A673 (cell line): ENCODE data around the gene ARHGAP18. TPM values are rescaled to one million over a fixed set of nuclear protein-coding genes. Genes with fewer than 3 reads are reported as not detected.

ENCODE experiments used
- BruUV-seq: library from RNA; stranded (reverse); fragments of 400-500 nt; replicated peaks from 2 replicates; lab custom pipeline; 2021; lab: Mats Ljungman, UMichigan
- CTCF ChIA-PET: fragments of 300-600 bp; sonication (Branson Sonifier 250); formaldehyde crosslinking; loops from one replicate; lab custom pipeline; 2022; ENCODE audit warnings: antibody characterized with exemption; lab: Charles Lee
- POLR2A ChIA-PET: fragments of 300-600 bp; sonication (Branson Sonifier 250); formaldehyde crosslinking; loops from one replicate; lab custom pipeline; 2022; ENCODE audit warnings: antibody characterized with exemption; ENCODE audit not compliant: low non-redundant PET; lab: Charles Lee
- DNase-seq: peaks from one replicate; pipeline ENCODE4 v3.0.0-alpha.2; 2015; ENCODE audit warnings: low spot score
- H3K27ac ChIP-seq: fragments of 200-600 bp; sonication (generic); 2 replicates; pipeline ENCODE4 v1.5.1; 2016; ENCODE audit warnings: mixed run types, low read depth, mild to moderate bottlenecking, mixed read lengths, antibody characterized with exemption, low read length; ENCODE audit not compliant: poor library complexity, severe bottlenecking
- H3K27me3 ChIP-seq: fragments of 200-600 bp; sonication (generic); replicated peaks from 2 replicates; pipeline ENCODE4 v1.6.1; 2017; ENCODE audit warnings: mixed run types, low read depth, mild to moderate bottlenecking, mixed read lengths, antibody characterized with exemption, low read length; ENCODE audit not compliant: insufficient read depth, poor library complexity
- H3K36me3 ChIP-seq: fragments of 200-600 bp; sonication (generic); 2 replicates; pipeline ENCODE4 v1.6.1; 2016; ENCODE audit warnings: mixed run types, mild to moderate bottlenecking, mixed read lengths, antibody characterized with exemption, low read length; ENCODE audit not compliant: insufficient read depth, poor library complexity, severe bottlenecking
- H3K4me1 ChIP-seq: fragments of 200-600 bp; sonication (generic); 2 replicates; pipeline ENCODE4 v1.6.1; 2017; ENCODE audit warnings: mixed run types, mild to moderate bottlenecking, mixed read lengths, antibody characterized with exemption, low read length; ENCODE audit not compliant: insufficient read depth, poor library complexity, severe bottlenecking
- H3K4me3 ChIP-seq: fragments of 200-600 bp; sonication (generic); 2 replicates; pipeline ENCODE4 v1.5.1; 2016; ENCODE audit warnings: low read depth, mixed run types, mild to moderate bottlenecking, mixed read lengths, low read length; ENCODE audit not compliant: poor library complexity, severe bottlenecking
- H3K9me3 ChIP-seq: fragments of 200-600 bp; sonication (generic); 2 replicates; pipeline ENCODE4 v1.6.1; 2016; ENCODE audit warnings: mixed run types, low read depth, mild to moderate bottlenecking, mixed read lengths, antibody characterized with exemption, low read length; ENCODE audit not compliant: poor library complexity, severe bottlenecking
- EZH2 ChIP-seq: fragments of 200-600 bp; sonication (generic); IDR thresholded peaks from 2 replicates; pipeline ENCODE4 v1.6.1; 2017; ENCODE audit warnings: borderline replicate concordance, low read depth, mild to moderate bottlenecking, mixed read lengths, antibody characterized with exemption, low read length; ENCODE audit not compliant: poor library complexity, severe bottlenecking
- intact Hi-C: fragments of 100-400 bp; cut with micrococcal nuclease; formaldehyde crosslinking; loops from one replicate; pipeline ENCODE4 v1.10.0; 2022; ENCODE audit not compliant: unreplicated experiment
- total RNA-seq: library from RNA; stranded (reverse); gene quantifications from 2 replicates; pipeline ENCODE4 v1.2.3, GENCODE V29; 2021
- TF ChIP-seq, protein P1 (sequence below): fragments of 300-800, 200-600 bp; sonication (generic); conservative IDR thresholded peaks from 2 replicates; pipeline ENCODE4 v1.5.1; 2017; ENCODE audit warnings: low read depth, mild to moderate bottlenecking, antibody characterized with exemption, low read length, moderate library complexity, mixed read lengths

Gene ARHGAP18
- total RNA-seq, 1 experiment from 2014 or later, result 14.2 TPM

DNA sequence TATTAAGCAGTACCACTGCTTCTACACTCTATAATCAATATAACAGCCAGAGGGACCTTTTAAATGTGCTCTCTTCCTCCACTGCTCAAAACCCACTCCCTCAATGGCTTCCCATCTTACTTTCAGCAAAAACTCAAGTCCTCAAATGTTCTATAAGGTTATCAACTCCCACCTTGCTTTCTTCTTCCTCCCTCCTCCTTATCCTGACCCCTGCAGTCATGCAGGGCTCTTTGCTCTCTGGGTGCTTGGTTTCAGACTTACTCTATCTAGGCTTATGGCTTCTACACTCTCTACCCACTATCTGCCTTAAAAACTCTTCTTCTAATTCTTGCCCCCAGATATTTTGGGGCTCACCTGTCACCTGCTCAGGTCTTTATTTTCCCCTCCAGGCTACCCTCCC, 5.3 kb downstream of the ARHGAP18 start:
- H3K4me1 ChIP-seq, result peaks cover 9% of the 10 kb centered on the region

DNA sequence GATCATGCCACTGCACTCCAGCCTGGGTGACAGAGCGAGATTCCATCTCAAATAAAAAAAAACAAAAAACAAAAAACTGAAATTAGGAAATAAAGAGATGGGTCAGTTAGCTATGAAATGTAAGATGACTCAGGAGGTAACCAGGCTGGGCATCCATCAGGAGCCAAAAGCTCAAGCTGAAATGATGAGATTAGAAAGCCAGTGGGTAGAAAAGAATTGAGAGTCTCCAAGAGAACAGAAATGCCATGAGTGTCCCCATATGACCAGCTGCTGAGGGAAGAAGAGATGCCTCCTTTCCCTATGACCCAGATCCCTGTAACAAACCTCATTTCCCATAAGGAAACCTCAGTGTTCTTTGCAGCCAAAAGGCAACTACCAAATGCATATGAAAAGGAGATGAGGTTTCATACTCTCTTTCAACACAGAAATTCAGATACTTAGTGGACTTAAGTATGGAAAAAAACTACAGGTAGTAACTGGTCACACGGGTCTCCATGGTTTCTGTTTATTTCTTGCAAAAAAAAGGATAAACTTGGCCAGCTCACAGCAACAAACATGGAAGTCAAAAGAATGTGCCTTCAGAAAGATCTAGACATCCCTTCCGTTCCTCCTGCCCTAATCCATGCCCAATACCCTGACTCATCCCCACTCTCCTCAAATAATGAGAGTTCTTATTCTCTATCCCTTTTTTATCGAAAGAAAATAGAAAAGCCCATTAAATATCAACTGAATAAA, 8.1 kb downstream of the ARHGAP18 start:
- H3K4me1 ChIP-seq, result peaks cover 2% of the 10 kb centered on the region
- H3K4me3 ChIP-seq, result no peak overlapping the region
- intact Hi-C loops, result no loop called here
- H3K27me3 ChIP-seq, result no peaks in the 10 kb centered on the region
- no peak overlapping the region for H3K27ac ChIP-seq
- no peak for DNase-seq
- no peak for TF ChIP-seq EZH2
- TF ChIP-seq, protein P1, sequence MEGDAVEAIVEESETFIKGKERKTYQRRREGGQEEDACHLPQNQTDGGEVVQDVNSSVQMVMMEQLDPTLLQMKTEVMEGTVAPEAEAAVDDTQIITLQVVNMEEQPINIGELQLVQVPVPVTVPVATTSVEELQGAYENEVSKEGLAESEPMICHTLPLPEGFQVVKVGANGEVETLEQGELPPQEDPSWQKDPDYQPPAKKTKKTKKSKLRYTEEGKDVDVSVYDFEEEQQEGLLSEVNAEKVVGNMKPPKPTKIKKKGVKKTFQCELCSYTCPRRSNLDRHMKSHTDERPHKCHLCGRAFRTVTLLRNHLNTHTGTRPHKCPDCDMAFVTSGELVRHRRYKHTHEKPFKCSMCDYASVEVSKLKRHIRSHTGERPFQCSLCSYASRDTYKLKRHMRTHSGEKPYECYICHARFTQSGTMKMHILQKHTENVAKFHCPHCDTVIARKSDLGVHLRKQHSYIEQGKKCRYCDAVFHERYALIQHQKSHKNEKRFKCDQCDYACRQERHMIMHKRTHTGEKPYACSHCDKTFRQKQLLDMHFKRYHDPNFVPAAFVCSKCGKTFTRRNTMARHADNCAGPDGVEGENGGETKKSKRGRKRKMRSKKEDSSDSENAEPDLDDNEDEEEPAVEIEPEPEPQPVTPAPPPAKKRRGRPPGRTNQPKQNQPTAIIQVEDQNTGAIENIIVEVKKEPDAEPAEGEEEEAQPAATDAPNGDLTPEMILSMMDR, result no peak
- BruUV-seq, result no TSS peak
- ChIA-PET POLR2A (no interaction called here), CTCF (no interaction called here)
- no peaks in the 10 kb centered on the region for H3K36me3 ChIP-seq
- H3K9me3 ChIP-seq, result no peaks in the 10 kb centered on the region

More for the DNA sequence above, 5.3 kb downstream of the ARHGAP18 start:
- no peaks in the 10 kb centered on the region for H3K9me3 ChIP-seq
- H3K36me3 ChIP-seq, result no peaks in the 10 kb centered on the region
- no TSS peak for BruUV-seq
- H3K27ac ChIP-seq, result no peak overlapping the region
- POLR2A ChIA-PET, result no interaction called here
- CTCF ChIA-PET, result no interaction called here
- no peak overlapping the region for H3K4me3 ChIP-seq
- DNase-seq, result no peak
- intact Hi-C loops, result no loop called here
- no peaks in the 10 kb centered on the region for H3K27me3 ChIP-seq
- TF ChIP-seq EZH2, result no peak
- TF ChIP-seq, protein P1, result no peak

DNA sequence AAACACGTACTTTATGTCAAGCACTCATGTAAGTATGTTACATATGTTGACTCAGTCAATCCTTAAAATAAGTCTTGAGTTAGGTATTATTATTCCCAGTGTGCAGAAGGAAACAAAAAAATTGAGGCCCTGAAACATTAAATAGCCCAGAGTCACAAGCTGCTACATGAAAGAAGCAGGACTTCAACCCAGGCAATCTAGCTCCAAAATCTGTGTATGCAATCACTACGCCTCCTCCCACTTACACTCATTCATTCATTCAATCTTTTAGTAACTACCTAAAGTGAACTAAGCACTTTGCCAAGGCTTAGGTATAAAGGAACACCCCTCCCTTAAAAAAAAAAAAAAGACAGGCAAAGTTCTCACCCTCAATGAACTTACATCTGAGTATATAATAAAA, 9.3 kb downstream of the ARHGAP18 start:
- H3K36me3 ChIP-seq, result no peaks in the 10 kb centered on the region

More for the DNA sequence above, 9.3 kb downstream of the ARHGAP18 start:
- no peak for DNase-seq
- H3K4me3 ChIP-seq, result no peak overlapping the region
- intact Hi-C loops, result no loop called here
- TF ChIP-seq EZH2, result no peak
- H3K4me1 ChIP-seq, result peaks cover 14% of the 10 kb centered on the region
- no peaks in the 10 kb centered on the region for H3K9me3 ChIP-seq
- H3K27me3 ChIP-seq, result no peaks in the 10 kb centered on the region
- ChIA-PET CTCF (no interaction called here), POLR2A (no interaction called here)
- no peak overlapping the region for H3K27ac ChIP-seq
- no TSS peak for BruUV-seq
